Measurements from ENCODE around the gene ENKD1. TPM values are rescaled to one million over a fixed set of nuclear protein-coding genes. Genes with fewer than 3 reads are reported as not detected.

Gene ENKD1
- total RNA-seq, 6 donors from 2014 or later, result 18.2 to 50.3 (median 28.5) TPM

DNA sequence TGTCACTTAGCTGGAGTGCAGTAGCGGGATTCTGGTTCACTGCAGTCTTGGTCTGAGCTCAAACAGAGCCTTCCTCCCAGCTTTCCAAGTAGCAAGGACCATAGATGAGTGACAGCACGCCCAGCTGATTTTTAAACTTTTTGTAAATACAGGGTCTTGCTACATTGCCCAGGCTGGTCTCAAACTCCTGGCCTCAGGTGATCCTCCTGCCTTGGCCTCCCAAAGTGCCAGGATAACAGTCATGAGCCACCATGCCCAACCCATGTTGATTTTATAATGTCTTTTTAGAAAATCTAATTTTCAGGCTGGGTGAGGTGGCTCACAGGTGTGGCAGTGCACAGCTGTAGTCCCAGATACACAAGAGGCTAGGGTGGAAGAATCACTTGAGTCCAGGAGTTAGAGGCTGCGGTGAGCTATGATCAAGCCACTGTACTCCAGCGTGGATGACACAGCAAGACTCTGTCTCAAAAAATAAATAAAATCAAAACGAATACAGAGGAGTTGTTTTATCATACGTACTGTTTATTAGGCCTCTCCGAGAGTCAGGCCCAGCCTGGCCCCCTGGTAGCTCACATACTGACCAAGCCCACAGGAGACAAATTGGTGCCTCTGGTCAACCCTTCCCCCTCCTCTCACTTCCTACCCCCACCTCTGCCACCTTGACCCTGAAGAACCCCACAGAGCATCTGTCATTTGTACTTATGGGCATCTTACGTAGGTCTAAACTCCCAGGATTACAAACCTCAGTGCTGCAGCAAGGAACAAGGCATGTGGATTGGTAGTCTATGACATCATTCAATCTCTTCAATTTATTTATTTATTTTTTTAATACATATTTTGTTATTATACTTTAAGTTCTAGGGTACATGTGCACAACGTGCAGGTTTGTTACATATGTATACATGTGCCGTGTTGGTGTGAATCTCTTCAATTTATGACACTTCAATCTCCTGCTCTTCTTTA lies 13.7 kb upstream of the ENKD1 start:
- no peak for ATAC-seq (ENCODE audit: low FRiP score in 2 of 2)
- Histone ChIP-seq H3K9me3 (no peaks in the 10 kb centered on the region), H3K4me3 (no peak overlapping the region), H3K27me3 (no peaks in the 10 kb centered on the region), H3K36me3 (peaks cover 2 to 26% (median 5%) of the 10 kb centered on the region in 4 donors), H3K27ac (no peak overlapping the region), H3K4me1 (peaks cover 19 to 27% (median 24%) of the 10 kb centered on the region in 4 donors)
- WGBS, 2 donors, result 95% methylated on average over 10 of the region's 10 CpGs
- no peak for DNase-seq
- TF ChIP-seq EP300 (IDR thresholded peaks at IDR 0.05) (no peak), POLR2A (IDR thresholded peaks at IDR 0.05) (no peak), POLR2AphosphoS5 (IDR thresholded peaks at IDR 0.05) (no peak)
- TF ChIP-seq, protein P1, sequence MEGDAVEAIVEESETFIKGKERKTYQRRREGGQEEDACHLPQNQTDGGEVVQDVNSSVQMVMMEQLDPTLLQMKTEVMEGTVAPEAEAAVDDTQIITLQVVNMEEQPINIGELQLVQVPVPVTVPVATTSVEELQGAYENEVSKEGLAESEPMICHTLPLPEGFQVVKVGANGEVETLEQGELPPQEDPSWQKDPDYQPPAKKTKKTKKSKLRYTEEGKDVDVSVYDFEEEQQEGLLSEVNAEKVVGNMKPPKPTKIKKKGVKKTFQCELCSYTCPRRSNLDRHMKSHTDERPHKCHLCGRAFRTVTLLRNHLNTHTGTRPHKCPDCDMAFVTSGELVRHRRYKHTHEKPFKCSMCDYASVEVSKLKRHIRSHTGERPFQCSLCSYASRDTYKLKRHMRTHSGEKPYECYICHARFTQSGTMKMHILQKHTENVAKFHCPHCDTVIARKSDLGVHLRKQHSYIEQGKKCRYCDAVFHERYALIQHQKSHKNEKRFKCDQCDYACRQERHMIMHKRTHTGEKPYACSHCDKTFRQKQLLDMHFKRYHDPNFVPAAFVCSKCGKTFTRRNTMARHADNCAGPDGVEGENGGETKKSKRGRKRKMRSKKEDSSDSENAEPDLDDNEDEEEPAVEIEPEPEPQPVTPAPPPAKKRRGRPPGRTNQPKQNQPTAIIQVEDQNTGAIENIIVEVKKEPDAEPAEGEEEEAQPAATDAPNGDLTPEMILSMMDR (IDR thresholded peaks at IDR 0.05), result no peak

DNA sequence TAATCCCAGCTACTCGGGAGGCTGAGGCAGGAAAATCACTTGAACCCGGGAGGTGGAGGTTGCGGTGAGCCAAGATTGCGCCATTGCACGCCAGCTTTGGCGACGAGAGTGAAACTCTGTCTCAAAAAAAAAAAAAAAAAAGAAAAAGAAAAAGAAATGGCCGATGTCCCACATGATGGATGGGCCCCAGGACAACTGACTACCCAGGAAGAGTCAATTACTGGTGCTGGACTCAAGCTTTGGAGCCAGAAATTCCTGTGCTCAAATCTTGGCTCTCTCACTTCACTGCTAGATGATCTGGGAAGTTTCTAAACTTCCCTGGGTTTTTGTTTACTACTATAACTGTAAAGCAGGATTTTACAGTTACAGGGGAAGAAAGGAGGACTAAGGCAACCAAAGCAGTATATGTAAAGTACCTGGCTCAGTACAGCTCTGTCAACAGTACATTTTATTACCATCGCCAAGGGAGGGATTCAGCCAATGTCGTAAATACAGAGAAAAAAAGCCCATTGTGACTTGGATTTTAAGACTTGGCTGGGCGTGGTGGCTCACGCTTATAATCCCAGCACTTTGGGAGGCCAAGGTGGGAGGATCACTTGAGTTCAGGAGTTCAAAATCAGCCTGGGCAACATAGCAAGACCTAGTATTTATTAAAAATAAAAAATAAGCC lies 11.9 kb upstream of the ENKD1 start:
- no peak for DNase-seq
- H3K4me3 ChIP-seq, result no peak overlapping the region

DNA sequence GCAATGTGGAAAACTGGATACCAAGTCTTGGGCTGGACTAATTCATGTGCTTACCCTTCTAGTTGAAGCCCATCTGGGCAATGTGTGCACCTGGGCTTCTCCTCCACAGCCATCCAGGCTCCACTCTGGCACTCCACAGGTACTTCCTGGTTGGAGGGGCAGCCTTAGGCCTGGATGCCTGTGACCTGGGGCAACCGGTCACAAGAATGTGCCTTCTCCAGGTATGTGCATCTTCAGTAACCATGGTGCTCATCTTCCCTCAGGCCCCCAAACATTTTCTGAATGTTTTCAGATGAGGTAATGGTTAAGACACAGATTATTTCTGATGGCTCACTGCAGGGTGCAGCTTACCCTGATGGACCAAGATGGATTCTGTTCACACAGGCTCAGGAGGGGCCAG lies 11.2 kb upstream of the ENKD1 start:
- Histone ChIP-seq H3K27me3 (no peaks in the 10 kb centered on the region), H3K4me1 (peaks cover 27 to 47% (median 37%) of the 10 kb centered on the region in 4 donors), H3K27ac (peak overlapping the region in 2 of 4 donors; percentile 48 to 90), H3K4me3 (no peak overlapping the region), H3K9me3 (no peaks in the 10 kb centered on the region), H3K36me3 (peaks cover 0 to 12% (median 2%) of the 10 kb centered on the region in 4 donors)
- TF ChIP-seq POLR2A (IDR thresholded peaks at IDR 0.05) (no peak), EP300 (IDR thresholded peaks at IDR 0.05) (no peak), POLR2AphosphoS5 (IDR thresholded peaks at IDR 0.05) (no peak)
- TF ChIP-seq, protein P1 (IDR thresholded peaks at IDR 0.05), result no peak
- no peak for ATAC-seq (ENCODE audit: low FRiP score in 2 of 2)
- DNase-seq, result no peak
- 80 to 88% methylated on average over 1 of the region's 1 CpG for WGBS, 2 donors

More for the DNA sequence above, 11.9 kb upstream of the ENKD1 start:
- Histone ChIP-seq H3K36me3 (peaks cover 1 to 18% (median 5%) of the 10 kb centered on the region in 4 donors), H3K27ac (peak overlapping the region in 1 of 4 donors; percentile 51), H3K9me3 (no peaks in the 10 kb centered on the region), H3K4me1 (peaks cover 21 to 40% (median 30%) of the 10 kb centered on the region in 4 donors), H3K27me3 (no peaks in the 10 kb centered on the region)
- WGBS, 2 donors, result 85 to 88% methylated on average over 12 of the region's 12 CpGs
- no peak for TF ChIP-seq POLR2A (IDR thresholded peaks at IDR 0.05)
- TF ChIP-seq POLR2AphosphoS5 (IDR thresholded peaks at IDR 0.05), result no peak
- TF ChIP-seq, protein P1 (IDR thresholded peaks at IDR 0.05), result no peak
- no peak for TF ChIP-seq EP300 (IDR thresholded peaks at IDR 0.05)
- ATAC-seq (ENCODE audit: low FRiP score in 2 of 2), result no peak

DNA sequence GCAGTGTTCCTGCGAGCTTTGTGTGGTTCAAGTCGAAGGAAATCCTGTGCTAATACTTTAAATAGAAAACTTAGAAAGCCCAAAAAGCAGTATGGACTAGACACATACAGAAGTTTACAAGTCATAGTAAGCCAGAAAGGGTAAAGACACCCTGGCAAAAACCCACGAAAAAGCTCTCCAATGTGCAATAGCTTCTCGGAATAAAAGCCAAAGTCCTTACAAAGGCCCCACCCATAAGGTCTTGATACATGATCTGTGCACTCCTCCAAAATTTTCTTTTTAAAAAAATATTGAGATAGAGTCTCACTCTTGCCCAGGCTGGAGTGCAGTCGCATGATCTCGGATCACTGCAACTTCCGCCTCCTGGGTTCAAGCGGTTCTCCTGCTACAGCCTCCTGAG lies 10.4 kb upstream of the ENKD1 start:
- DNase-seq, result no peak
- peaks cover 0 to 9% (median 2%) of the 10 kb centered on the region in 4 donors for H3K36me3 ChIP-seq
- no peaks in the 10 kb centered on the region for H3K9me3 ChIP-seq
- H3K27ac ChIP-seq, result peak overlapping the region in 2 of 4 donors; percentile 48 to 90
- ATAC-seq (ENCODE audit: low FRiP score in 2 of 2), result no peak
- WGBS, 2 donors, result 61 to 62% methylated on average over 8 of the region's 8 CpGs
- no peaks in the 10 kb centered on the region for H3K27me3 ChIP-seq
- H3K4me1 ChIP-seq, result peaks cover 33 to 55% (median 43%) of the 10 kb centered on the region in 4 donors
- TF ChIP-seq, protein P1 (IDR thresholded peaks at IDR 0.05), result no peak
- TF ChIP-seq EP300 (IDR thresholded peaks at IDR 0.05) (no peak), POLR2AphosphoS5 (IDR thresholded peaks at IDR 0.05) (no peak), POLR2A (IDR thresholded peaks at IDR 0.05) (no peak)
- no peak overlapping the region for H3K4me3 ChIP-seq

Measured in upper lobe of left lung (tissue), 6 donors.